Measurements from ENCODE around the gene SLC29A3. TPM values are rescaled to one million over a fixed set of nuclear protein-coding genes. Genes with fewer than 3 reads are reported as not detected.

The SLC29A3 gene
- total RNA-seq, 1 donor: 2.5 TPM

- Histone ChIP-seq H3K27ac (ENCODE audit: low read depth, low read length) (no peak overlapping the region), H3K4me2 (ENCODE audit: insufficient read depth, low read length) (no peak overlapping the region), H3K4me1 (ENCODE audit: insufficient read depth, low read length) (no peaks in the 10 kb centered on the region), H4K20me1 (ENCODE audit: insufficient read depth, low read length) (no peaks in the 10 kb centered on the region), H3K36me3 (ENCODE audit: insufficient read depth, low read length) (no peaks in the 10 kb centered on the region), H2AFZ (ENCODE audit: low read length) (no peak overlapping the region), H3K27me3 (ENCODE audit: insufficient read depth, low read length) (no peaks in the 10 kb centered on the region), H3K79me2 (ENCODE audit: insufficient read depth, low read length) (no peaks in the 10 kb centered on the region), H3K4me3 (ENCODE audit: insufficient read depth, low read length) (no peak overlapping the region), H3K9me3 (ENCODE audit: low read depth, low read length) (no peaks in the 10 kb centered on the region)
- TF ChIP-seq, protein P1, sequence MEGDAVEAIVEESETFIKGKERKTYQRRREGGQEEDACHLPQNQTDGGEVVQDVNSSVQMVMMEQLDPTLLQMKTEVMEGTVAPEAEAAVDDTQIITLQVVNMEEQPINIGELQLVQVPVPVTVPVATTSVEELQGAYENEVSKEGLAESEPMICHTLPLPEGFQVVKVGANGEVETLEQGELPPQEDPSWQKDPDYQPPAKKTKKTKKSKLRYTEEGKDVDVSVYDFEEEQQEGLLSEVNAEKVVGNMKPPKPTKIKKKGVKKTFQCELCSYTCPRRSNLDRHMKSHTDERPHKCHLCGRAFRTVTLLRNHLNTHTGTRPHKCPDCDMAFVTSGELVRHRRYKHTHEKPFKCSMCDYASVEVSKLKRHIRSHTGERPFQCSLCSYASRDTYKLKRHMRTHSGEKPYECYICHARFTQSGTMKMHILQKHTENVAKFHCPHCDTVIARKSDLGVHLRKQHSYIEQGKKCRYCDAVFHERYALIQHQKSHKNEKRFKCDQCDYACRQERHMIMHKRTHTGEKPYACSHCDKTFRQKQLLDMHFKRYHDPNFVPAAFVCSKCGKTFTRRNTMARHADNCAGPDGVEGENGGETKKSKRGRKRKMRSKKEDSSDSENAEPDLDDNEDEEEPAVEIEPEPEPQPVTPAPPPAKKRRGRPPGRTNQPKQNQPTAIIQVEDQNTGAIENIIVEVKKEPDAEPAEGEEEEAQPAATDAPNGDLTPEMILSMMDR (IDR thresholded peaks at IDR 0.05; ENCODE audit: extremely low read depth, low read depth, low read length): no peak
- DNase-seq (ENCODE audit: insufficient read length, low spot score, missing footprints): no peak
Measured at GRCh38 chr10:71342573-71343391, 23.7 kb downstream of the SLC29A3 start.

DNA sequence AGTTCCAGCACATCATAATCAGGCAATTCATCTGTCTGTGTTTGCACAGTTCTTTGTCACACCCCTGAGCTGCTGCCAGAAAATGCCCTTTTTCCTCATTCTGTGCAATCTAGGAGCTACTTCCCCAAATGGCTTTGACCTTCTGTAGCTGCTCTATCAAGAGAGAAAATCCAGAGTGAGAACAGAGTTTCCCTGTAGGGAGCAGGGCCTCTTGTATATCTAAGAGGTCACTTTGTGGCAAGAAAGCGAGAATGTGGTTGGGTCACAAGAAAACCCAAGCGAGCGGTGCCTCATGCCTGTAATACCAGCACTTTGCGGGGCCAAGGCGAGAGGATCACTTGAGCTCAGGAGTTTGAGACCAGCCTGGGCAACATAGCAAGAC is 24.3 kb downstream of the SLC29A3 start:
- Histone ChIP-seq H3K4me1 (ENCODE audit: insufficient read depth, low read length) (no peaks in the 10 kb centered on the region), H3K9me3 (ENCODE audit: low read depth, low read length) (no peaks in the 10 kb centered on the region), H3K79me2 (ENCODE audit: insufficient read depth, low read length) (no peaks in the 10 kb centered on the region), H2AFZ (ENCODE audit: low read length) (no peak overlapping the region), H3K36me3 (ENCODE audit: insufficient read depth, low read length) (no peaks in the 10 kb centered on the region), H3K4me2 (ENCODE audit: insufficient read depth, low read length) (no peak overlapping the region), H3K4me3 (ENCODE audit: insufficient read depth, low read length) (no peak overlapping the region), H3K27ac (ENCODE audit: low read depth, low read length) (no peak overlapping the region), H4K20me1 (ENCODE audit: insufficient read depth, low read length) (no peaks in the 10 kb centered on the region), H3K27me3 (ENCODE audit: insufficient read depth, low read length) (no peaks in the 10 kb centered on the region)
- TF ChIP-seq, protein P1 (IDR thresholded peaks at IDR 0.05; ENCODE audit: extremely low read depth, low read depth, low read length): no peak
- DNase-seq (ENCODE audit: insufficient read length, low spot score, missing footprints): no peak

DNA sequence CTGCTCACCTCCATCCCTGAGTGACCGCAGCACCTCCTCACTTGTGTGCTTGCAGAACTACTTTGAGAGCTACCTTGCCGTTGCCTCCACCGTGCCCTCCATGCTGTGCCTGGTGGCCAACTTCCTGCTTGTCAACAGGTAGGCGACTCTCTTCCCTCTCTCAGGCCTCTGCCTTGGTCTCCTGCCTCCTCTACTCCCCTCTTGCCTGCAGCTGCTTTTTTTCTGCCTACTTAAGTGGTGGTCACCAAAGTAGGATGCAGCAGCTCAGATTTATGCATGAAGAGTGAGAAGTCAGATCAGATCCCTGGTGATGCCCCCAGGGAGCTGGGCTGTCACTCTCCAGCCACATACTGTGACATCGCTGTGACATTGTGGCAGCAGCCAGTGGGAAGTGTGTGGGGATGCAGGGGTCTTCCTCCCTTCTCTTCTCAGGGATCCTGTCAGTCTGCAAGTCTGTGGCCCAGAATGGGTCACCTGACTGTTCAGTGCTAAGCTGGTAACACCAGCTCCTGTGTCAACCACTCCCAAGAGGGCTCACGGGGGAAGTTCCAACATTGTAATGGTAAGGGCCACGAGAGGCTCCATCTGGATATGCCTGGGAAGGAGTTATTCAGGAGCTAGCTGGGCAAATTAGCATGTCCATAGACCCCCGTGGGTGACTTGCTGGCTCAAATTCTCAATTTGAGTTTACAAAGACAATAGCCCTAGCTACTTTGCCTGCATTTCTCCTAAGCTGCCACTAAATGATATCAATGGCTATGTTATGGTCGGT is 25.3 kb downstream of the SLC29A3 start:
- no peak overlapping the region for H3K4me3 ChIP-seq (ENCODE audit: insufficient read depth, low read length)
- no peaks in the 10 kb centered on the region for H4K20me1 ChIP-seq (ENCODE audit: insufficient read depth, low read length)
- H3K27ac ChIP-seq (ENCODE audit: low read depth, low read length): no peak overlapping the region
- no peaks in the 10 kb centered on the region for H3K9me3 ChIP-seq (ENCODE audit: low read depth, low read length)
- DNase-seq (ENCODE audit: insufficient read length, low spot score, missing footprints): no peak
- no peaks in the 10 kb centered on the region for H3K27me3 ChIP-seq (ENCODE audit: insufficient read depth, low read length)
- H3K4me1 ChIP-seq (ENCODE audit: insufficient read depth, low read length): no peaks in the 10 kb centered on the region
- TF ChIP-seq, protein P1 (IDR thresholded peaks at IDR 0.05; ENCODE audit: extremely low read depth, low read depth, low read length): no peak
- no peaks in the 10 kb centered on the region for H3K79me2 ChIP-seq (ENCODE audit: insufficient read depth, low read length)
- H2AFZ ChIP-seq (ENCODE audit: low read length): no peak overlapping the region
- H3K36me3 ChIP-seq (ENCODE audit: insufficient read depth, low read length): no peaks in the 10 kb centered on the region
- H3K4me2 ChIP-seq (ENCODE audit: insufficient read depth, low read length): no peak overlapping the region

- H2AFZ ChIP-seq (ENCODE audit: low read length): no peak overlapping the region
- no peaks in the 10 kb centered on the region for H3K79me2 ChIP-seq (ENCODE audit: insufficient read depth, low read length)
- H3K4me3 ChIP-seq (ENCODE audit: insufficient read depth, low read length): no peak overlapping the region
- DNase-seq (ENCODE audit: insufficient read length, low spot score, missing footprints): no peak
- TF ChIP-seq, protein P1 (IDR thresholded peaks at IDR 0.05; ENCODE audit: extremely low read depth, low read depth, low read length): no peak
- H3K27me3 ChIP-seq (ENCODE audit: insufficient read depth, low read length): no peaks in the 10 kb centered on the region
- no peak overlapping the region for H3K27ac ChIP-seq (ENCODE audit: low read depth, low read length)
- no peaks in the 10 kb centered on the region for H3K4me1 ChIP-seq (ENCODE audit: insufficient read depth, low read length)
- H3K4me2 ChIP-seq (ENCODE audit: insufficient read depth, low read length): no peak overlapping the region
- H3K9me3 ChIP-seq (ENCODE audit: low read depth, low read length): no peaks in the 10 kb centered on the region
- H4K20me1 ChIP-seq (ENCODE audit: insufficient read depth, low read length): no peaks in the 10 kb centered on the region
- no peaks in the 10 kb centered on the region for H3K36me3 ChIP-seq (ENCODE audit: insufficient read depth, low read length)
Measured at GRCh38 chr10:71344993-71345480, 26.0 kb downstream of the SLC29A3 start.
